ENCODE measurements around the gene TMEM132D.

Gene TMEM132D

DNA sequence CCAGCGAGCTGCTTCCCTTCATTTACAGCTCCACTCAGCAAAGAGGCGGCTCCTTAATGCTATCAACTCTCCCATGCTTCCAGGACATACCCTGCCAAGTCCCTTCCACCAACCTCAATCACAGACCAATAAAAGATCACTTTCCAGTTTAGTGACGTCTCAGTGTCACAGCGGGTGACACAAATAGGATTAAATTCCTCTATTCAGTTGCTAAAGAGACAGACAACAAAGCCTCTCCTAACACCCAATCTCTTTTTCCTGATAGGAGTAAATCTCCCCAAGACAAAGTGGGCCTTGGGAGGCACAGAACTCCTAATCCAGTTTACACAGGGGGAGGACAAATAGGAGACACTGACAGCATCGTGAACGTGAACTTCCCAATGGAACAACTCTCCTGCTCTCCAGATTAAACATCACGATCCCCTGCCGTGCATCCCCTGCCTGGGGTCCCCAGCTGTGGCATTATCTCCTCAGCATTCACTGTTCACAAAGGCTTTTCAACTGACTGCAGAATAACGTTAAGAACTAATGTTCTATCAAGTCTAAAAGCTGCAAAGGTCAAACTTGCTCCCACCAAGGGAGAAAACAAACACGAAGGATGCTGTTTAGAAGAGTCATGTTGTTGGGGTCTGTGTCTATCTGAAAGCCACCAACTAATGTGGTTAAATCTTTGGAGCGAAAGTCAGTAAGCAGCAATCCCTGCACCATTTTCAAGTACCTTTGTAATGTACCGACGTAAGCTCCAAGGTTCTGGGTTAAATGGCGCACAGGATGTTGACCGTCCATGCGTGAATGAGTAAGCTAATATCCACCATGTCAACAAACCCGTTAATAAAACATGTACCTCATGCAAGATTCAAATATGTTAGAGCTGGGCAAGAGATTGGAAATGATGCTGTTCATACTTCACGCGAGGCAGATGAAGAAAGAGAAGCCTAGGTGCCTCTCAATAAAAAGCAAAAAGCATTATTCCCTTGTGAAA lies 31.5 kb downstream of the TMEM132D start:
- H3K9me3 ChIP-seq (ENCODE audit: control insufficient read depth in 1 of 2, low read length in 2 of 2) = peaks cover 0 to 4% of the 10 kb centered on the region in 2 donors
- H3K36me3 ChIP-seq (ENCODE audit: control insufficient read depth in 1 of 2, insufficient read depth in 2 of 2, low read length in 2 of 2) = no peaks in the 10 kb centered on the region
- no peaks in the 10 kb centered on the region for H3K27me3 ChIP-seq (ENCODE audit: low read depth, low read length)
- H3K4me3 ChIP-seq (ENCODE audit: low read depth in 1 of 2, low read length in 2 of 2) = no peak overlapping the region
- H3K27ac ChIP-seq (ENCODE audit: low read length) = no peak overlapping the region
- no peaks in the 10 kb centered on the region for H3K4me1 ChIP-seq (ENCODE audit: control insufficient read depth in 1 of 2, insufficient read depth in 2 of 2, low read length in 2 of 2)

DNA sequence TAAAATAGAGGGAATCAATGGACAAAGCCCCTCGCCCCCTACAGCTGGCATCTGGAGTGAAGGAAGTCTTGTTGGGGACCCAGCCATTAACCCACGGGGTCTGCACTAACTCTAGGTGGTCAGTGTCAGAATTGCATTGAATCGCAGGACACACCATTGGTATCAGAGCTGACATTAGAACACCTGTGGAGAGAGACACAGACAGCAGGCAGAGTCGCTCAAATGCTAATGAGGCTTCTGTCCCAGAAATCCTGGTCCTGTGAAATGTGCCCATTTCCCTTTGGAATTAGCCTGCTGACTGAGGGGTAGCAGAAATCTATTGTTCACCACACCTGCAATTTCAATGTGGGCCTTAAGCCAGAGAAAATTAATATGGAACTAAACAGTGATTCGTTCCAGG lies 33.0 kb downstream of the TMEM132D start:
- no peak overlapping the region for H3K27ac ChIP-seq (ENCODE audit: low read length)
- no peaks in the 10 kb centered on the region for H3K36me3 ChIP-seq (ENCODE audit: control insufficient read depth in 1 of 2, insufficient read depth in 2 of 2, low read length in 2 of 2)
- H3K4me3 ChIP-seq (ENCODE audit: low read depth in 1 of 2, low read length in 2 of 2) = no peak overlapping the region
- peaks cover 0 to 4% of the 10 kb centered on the region in 2 donors for H3K9me3 ChIP-seq (ENCODE audit: control insufficient read depth in 1 of 2, low read length in 2 of 2)
- H3K27me3 ChIP-seq (ENCODE audit: low read depth, low read length) = no peaks in the 10 kb centered on the region
- no peaks in the 10 kb centered on the region for H3K4me1 ChIP-seq (ENCODE audit: control insufficient read depth in 1 of 2, insufficient read depth in 2 of 2, low read length in 2 of 2)

DNA sequence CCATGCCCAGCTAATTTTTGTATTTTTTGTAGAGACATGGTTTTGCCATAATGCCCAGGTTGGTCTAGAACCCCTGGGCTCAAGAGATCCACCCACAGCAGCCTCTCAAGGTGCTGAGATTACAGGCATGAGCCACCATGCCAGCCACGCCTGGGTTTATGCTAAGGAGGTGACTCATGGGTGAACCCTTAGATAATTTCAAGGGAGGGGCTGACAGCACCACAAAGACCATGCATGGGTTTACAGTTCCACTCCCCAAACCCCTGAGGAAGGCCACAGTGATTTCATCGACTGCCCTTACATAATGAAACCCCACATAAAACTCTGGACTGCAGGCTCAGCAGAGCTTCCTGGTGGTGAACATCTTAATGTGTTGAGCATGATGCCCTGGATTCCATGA lies 33.7 kb downstream of the TMEM132D start:
- H3K27me3 ChIP-seq (ENCODE audit: low read depth, low read length) = no peaks in the 10 kb centered on the region
- H3K36me3 ChIP-seq (ENCODE audit: control insufficient read depth in 1 of 2, insufficient read depth in 2 of 2, low read length in 2 of 2) = no peaks in the 10 kb centered on the region
- H3K4me3 ChIP-seq (ENCODE audit: low read depth in 1 of 2, low read length in 2 of 2) = no peak overlapping the region
- H3K4me1 ChIP-seq (ENCODE audit: control insufficient read depth in 1 of 2, insufficient read depth in 2 of 2, low read length in 2 of 2) = no peaks in the 10 kb centered on the region
- H3K27ac ChIP-seq (ENCODE audit: low read length) = no peak overlapping the region
- H3K9me3 ChIP-seq (ENCODE audit: control insufficient read depth in 1 of 2, low read length in 2 of 2) = peaks cover 0 to 9% of the 10 kb centered on the region in 2 donors

DNA sequence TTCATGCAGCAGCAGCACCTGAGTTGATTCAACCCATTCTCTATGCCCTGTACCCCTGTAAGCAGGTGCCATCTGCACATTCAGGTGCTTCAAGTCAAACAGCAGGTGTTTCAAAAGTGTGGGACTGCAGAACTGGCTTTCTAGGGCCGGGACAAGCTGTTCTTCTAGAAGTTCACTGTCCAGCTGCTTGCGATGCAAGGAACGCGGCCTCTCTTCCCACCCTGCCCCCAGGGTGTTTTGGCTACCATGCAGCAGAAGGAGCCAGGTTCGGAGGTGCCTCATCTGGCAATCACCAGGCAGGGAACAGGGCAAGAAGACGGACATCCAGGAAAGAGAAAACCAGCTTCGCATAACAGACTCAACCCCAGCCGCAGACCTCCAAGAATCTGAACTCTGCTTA lies 35.2 kb downstream of the TMEM132D start:
- no peaks in the 10 kb centered on the region for H3K4me1 ChIP-seq (ENCODE audit: control insufficient read depth in 1 of 2, insufficient read depth in 2 of 2, low read length in 2 of 2)
- H3K36me3 ChIP-seq (ENCODE audit: control insufficient read depth in 1 of 2, insufficient read depth in 2 of 2, low read length in 2 of 2) = no peaks in the 10 kb centered on the region
- no peak overlapping the region for H3K4me3 ChIP-seq (ENCODE audit: low read depth in 1 of 2, low read length in 2 of 2)
- peaks cover 0 to 13% of the 10 kb centered on the region in 2 donors for H3K9me3 ChIP-seq (ENCODE audit: control insufficient read depth in 1 of 2, low read length in 2 of 2)
- no peak overlapping the region for H3K27ac ChIP-seq (ENCODE audit: low read length)
- H3K27me3 ChIP-seq (ENCODE audit: low read depth, low read length) = no peaks in the 10 kb centered on the region

DNA sequence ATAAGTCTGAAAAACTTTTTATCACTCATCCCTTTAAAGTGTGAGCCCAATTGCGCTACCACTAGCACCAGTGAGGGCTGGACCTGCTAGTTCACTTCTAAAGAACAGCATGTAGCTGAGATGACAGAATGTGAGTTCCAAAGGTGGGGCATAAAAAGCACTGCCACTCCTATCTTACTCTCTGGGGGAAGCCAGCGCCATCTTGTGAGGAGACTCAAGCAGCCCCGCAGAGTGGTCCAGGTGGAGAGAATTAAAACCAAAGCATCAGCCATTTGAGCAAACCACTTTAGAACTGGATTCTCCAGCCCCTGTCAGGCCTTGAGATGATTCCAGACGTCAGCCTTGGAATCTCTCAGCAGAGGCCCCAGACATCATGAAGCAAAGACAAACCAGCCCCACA lies 39.9 kb downstream of the TMEM132D start:
- Histone ChIP-seq H3K36me3 (ENCODE audit: control insufficient read depth in 1 of 2, insufficient read depth in 2 of 2, low read length in 2 of 2) (no peaks in the 10 kb centered on the region), H3K4me1 (ENCODE audit: control insufficient read depth in 1 of 2, insufficient read depth in 2 of 2, low read length in 2 of 2) (no peaks in the 10 kb centered on the region), H3K9me3 (ENCODE audit: control insufficient read depth in 1 of 2, low read length in 2 of 2) (peaks cover 0 to 13% of the 10 kb centered on the region in 2 donors), H3K27ac (ENCODE audit: low read length) (no peak overlapping the region), H3K4me3 (ENCODE audit: low read depth in 1 of 2, low read length in 2 of 2) (no peak overlapping the region), H3K27me3 (ENCODE audit: low read depth, low read length) (no peaks in the 10 kb centered on the region)

DNA sequence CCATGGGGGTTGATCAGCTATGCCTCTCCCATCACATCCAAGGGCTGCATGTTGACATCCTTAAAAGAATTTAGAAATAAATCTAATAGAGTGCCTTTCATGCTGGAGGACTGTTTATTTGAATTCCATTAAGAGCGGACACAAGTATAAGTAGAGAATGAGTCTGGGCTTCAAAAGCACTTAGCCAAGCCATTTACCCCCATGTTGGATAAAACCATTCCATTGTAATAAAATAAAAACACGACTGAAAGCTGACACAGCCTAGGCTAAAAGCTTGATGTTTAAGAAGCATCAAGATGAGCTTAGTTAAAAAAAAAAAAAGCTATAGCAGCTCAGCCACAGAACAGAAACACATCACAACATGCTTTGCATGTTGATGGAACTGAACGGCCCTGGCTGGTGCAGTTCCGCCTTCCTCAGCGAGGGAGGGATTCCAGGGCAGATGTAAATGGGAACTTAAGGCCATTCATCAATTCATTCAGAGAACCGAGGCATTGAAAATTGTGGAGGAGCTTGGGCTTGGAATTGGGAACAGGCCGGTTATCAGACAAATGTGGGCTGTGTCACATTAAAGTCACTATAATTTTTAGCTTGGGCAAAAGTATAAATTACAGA lies 41.2 kb downstream of the TMEM132D start:
- Histone ChIP-seq H3K36me3 (ENCODE audit: control insufficient read depth in 1 of 2, insufficient read depth in 2 of 2, low read length in 2 of 2) (no peaks in the 10 kb centered on the region), H3K9me3 (ENCODE audit: control insufficient read depth in 1 of 2, low read length in 2 of 2) (peaks cover 0 to 13% of the 10 kb centered on the region in 2 donors), H3K27ac (ENCODE audit: low read length) (no peak overlapping the region), H3K4me1 (ENCODE audit: control insufficient read depth in 1 of 2, insufficient read depth in 2 of 2, low read length in 2 of 2) (no peaks in the 10 kb centered on the region), H3K27me3 (ENCODE audit: low read depth, low read length) (no peaks in the 10 kb centered on the region), H3K4me3 (ENCODE audit: low read depth in 1 of 2, low read length in 2 of 2) (no peak overlapping the region)

DNA sequence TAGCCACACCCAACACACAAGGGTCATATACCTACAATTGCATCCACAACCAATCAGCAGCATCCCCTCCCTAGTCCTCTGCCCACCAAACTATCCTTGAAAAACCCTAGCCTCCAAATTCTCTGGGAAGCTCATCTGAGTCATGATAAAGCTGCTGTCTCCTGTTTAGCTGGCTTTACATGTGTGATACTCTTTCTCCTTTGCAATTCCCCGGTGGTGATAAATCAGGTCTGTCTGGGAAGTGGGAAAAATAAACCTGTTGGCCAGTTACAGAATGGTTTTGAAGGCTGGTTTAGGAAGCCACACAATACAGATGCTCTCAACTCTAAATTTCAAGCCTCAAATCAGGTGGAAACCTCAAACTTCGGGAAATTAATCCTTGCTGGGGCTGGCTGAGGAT lies 41.9 kb downstream of the TMEM132D start:
- H3K27ac ChIP-seq (ENCODE audit: low read length) = no peak overlapping the region
- no peaks in the 10 kb centered on the region for H3K4me1 ChIP-seq (ENCODE audit: control insufficient read depth in 1 of 2, insufficient read depth in 2 of 2, low read length in 2 of 2)
- H3K9me3 ChIP-seq (ENCODE audit: control insufficient read depth in 1 of 2, low read length in 2 of 2) = peaks cover 0 to 13% of the 10 kb centered on the region in 2 donors
- no peaks in the 10 kb centered on the region for H3K27me3 ChIP-seq (ENCODE audit: low read depth, low read length)
- H3K36me3 ChIP-seq (ENCODE audit: control insufficient read depth in 1 of 2, insufficient read depth in 2 of 2, low read length in 2 of 2) = no peaks in the 10 kb centered on the region
- no peak overlapping the region for H3K4me3 ChIP-seq (ENCODE audit: low read depth in 1 of 2, low read length in 2 of 2)

DNA sequence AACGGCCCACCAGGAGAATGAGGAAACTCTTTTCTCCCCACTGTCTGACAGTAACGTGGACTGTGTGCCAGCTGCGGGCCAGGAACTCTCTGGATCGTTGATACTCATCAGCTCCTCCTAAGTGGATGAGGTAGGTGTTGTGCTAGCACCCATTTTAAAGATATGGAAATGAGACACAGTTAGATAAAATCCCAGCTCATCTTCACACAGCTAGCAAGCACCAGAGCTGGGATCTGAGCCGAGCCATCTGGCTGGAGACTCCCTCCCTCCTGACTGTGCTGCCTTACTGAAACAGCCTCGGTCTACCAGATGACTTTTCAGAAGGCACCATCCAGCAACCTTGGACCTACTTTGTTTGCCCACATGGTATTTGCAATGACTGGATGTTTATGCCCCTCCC lies 49.2 kb downstream of the TMEM132D start:
- Histone ChIP-seq H3K4me1 (ENCODE audit: control insufficient read depth in 1 of 2, insufficient read depth in 2 of 2, low read length in 2 of 2) (no peaks in the 10 kb centered on the region), H3K4me3 (ENCODE audit: low read depth in 1 of 2, low read length in 2 of 2) (no peak overlapping the region), H3K27me3 (ENCODE audit: low read depth, low read length) (no peaks in the 10 kb centered on the region), H3K9me3 (ENCODE audit: control insufficient read depth in 1 of 2, low read length in 2 of 2) (no peaks in the 10 kb centered on the region), H3K27ac (ENCODE audit: low read length) (no peak overlapping the region), H3K36me3 (ENCODE audit: control insufficient read depth in 1 of 2, insufficient read depth in 2 of 2, low read length in 2 of 2) (no peaks in the 10 kb centered on the region)

DNA sequence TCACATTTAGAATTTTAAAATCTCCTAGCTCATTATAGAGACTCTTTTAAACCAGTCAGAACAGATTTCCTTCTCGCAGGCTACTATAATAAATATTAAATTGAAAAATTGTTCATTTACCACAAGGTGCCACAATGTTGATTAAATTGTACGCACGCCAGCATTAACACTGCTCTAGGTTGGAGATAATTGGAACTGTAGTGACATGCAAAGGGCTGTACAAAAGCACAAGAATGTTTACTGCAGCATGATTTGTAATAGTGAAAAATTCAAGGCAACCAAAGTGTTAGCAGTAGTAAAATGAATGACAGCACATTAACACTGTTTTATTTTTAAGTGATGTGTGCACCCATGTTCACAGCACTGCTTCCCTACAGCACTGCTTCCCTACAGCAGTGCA lies 52.5 kb downstream of the TMEM132D start:
- Histone ChIP-seq H3K9me3 (ENCODE audit: control insufficient read depth in 1 of 2, low read length in 2 of 2) (no peaks in the 10 kb centered on the region), H3K27ac (ENCODE audit: low read length) (no peak overlapping the region)

DNA sequence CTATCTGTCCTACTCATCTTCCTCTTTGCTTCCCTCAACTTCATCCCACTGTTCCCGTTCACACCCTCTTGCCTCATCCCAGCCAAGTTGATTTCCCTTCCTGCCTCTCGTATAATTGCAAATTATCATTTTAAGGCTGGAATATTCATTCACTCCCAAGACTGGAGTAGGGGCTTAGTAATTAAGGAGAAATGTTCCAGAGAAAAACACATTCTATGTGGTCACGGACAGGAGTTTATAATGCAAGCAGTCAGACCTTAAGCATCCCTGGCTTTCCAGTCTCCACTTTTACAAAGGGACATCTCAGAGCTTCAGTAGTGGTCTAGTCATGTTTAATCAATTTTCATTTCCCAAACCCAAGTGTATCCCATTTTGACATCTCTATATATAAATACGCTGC lies 54.9 kb downstream of the TMEM132D start:
- Histone ChIP-seq H3K27me3 (ENCODE audit: low read depth, low read length) (no peaks in the 10 kb centered on the region), H3K27ac (ENCODE audit: low read length) (no peak overlapping the region), H3K36me3 (ENCODE audit: control insufficient read depth in 1 of 2, insufficient read depth in 2 of 2, low read length in 2 of 2) (no peaks in the 10 kb centered on the region), H3K4me3 (ENCODE audit: low read depth in 1 of 2, low read length in 2 of 2) (no peak overlapping the region), H3K9me3 (ENCODE audit: control insufficient read depth in 1 of 2, low read length in 2 of 2) (no peaks in the 10 kb centered on the region), H3K4me1 (ENCODE audit: control insufficient read depth in 1 of 2, insufficient read depth in 2 of 2, low read length in 2 of 2) (no peaks in the 10 kb centered on the region)

More for the DNA sequence above, 52.5 kb downstream of the TMEM132D start:
- Histone ChIP-seq H3K4me3 (ENCODE audit: low read depth in 1 of 2, low read length in 2 of 2) (no peak overlapping the region), H3K27me3 (ENCODE audit: low read depth, low read length) (no peaks in the 10 kb centered on the region), H3K36me3 (ENCODE audit: control insufficient read depth in 1 of 2, insufficient read depth in 2 of 2, low read length in 2 of 2) (no peaks in the 10 kb centered on the region), H3K4me1 (ENCODE audit: control insufficient read depth in 1 of 2, insufficient read depth in 2 of 2, low read length in 2 of 2) (no peaks in the 10 kb centered on the region)

DNA sequence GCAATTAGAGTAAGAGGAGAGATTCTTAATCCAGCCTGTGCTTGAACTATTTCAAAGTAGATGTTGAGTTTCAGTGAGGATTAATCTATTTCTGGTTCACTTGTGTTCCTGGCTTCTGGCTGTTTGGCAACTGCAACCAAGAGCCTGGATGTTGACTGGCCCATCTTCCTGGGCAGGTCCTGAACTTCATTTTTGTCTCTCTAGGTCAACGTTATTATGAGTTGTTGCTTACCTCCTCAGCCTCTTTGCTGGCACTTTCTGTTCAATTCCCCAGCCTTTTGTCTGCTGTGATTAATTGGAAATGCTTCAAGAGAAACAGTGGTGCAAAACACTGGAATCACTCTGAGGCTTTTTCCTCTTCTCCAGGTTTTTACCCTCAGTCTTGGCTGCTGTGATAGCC lies 56.8 kb downstream of the TMEM132D start:
- Histone ChIP-seq H3K36me3 (ENCODE audit: control insufficient read depth in 1 of 2, insufficient read depth in 2 of 2, low read length in 2 of 2) (no peaks in the 10 kb centered on the region), H3K4me3 (ENCODE audit: low read depth in 1 of 2, low read length in 2 of 2) (no peak overlapping the region), H3K27ac (ENCODE audit: low read length) (no peak overlapping the region), H3K4me1 (ENCODE audit: control insufficient read depth in 1 of 2, insufficient read depth in 2 of 2, low read length in 2 of 2) (no peaks in the 10 kb centered on the region), H3K27me3 (ENCODE audit: low read depth, low read length) (no peaks in the 10 kb centered on the region), H3K9me3 (ENCODE audit: control insufficient read depth in 1 of 2, low read length in 2 of 2) (no peaks in the 10 kb centered on the region)
